ENCODE measurements around the gene PARD3.

Gene PARD3

GRCh38 chr10:34298346-34298818, 516.7 kb downstream of the PARD3 start:
- H3K36me3 ChIP-seq (ENCODE audit: insufficient read depth), result no peaks in the 10 kb centered on the region
- H3K79me2 ChIP-seq (ENCODE audit: insufficient read depth, low read depth), result no peaks in the 10 kb centered on the region
- no peak for TF ChIP-seq CTCF (conservative IDR thresholded peaks at IDR 0.05; ENCODE audit: low read depth, low read length)
- H3K9ac ChIP-seq, result no peak overlapping the region
- no peaks in the 10 kb centered on the region for H3K27me3 ChIP-seq (ENCODE audit: insufficient read depth, low read depth)
- no peak overlapping the region for H3K4me2 ChIP-seq
- no peak overlapping the region for H3K27ac ChIP-seq
- H3K4me3 ChIP-seq (IDR thresholded peaks at IDR 0.05; ENCODE audit: insufficient read depth, low read depth, low read length), result no peak overlapping the region
- no peaks in the 10 kb centered on the region for H4K20me1 ChIP-seq (ENCODE audit: insufficient read depth)
- H3K4me1 ChIP-seq (ENCODE audit: low read depth, poor library complexity, severe bottlenecking), result no peaks in the 10 kb centered on the region
- no peak overlapping the region for H2AFZ ChIP-seq (ENCODE audit: low read depth)

- H3K27ac ChIP-seq, result no peak overlapping the region
Observed at GRCh38 chr10:34297541-34298345, 517.4 kb downstream of the PARD3 start.

GRCh38 chr10:34295142-34295548, 520.0 kb downstream of the PARD3 start:
- Histone ChIP-seq H3K4me1 (ENCODE audit: low read depth, poor library complexity, severe bottlenecking) (no peaks in the 10 kb centered on the region), H3K27me3 (ENCODE audit: insufficient read depth, low read depth) (no peaks in the 10 kb centered on the region), H3K36me3 (ENCODE audit: insufficient read depth) (no peaks in the 10 kb centered on the region), H3K79me2 (ENCODE audit: insufficient read depth, low read depth) (no peaks in the 10 kb centered on the region), H3K4me2 (no peak overlapping the region), H4K20me1 (ENCODE audit: insufficient read depth) (no peaks in the 10 kb centered on the region), H3K4me3 (IDR thresholded peaks at IDR 0.05; ENCODE audit: insufficient read depth, low read depth, low read length) (no peak overlapping the region), H3K27ac (no peak overlapping the region), H2AFZ (ENCODE audit: low read depth) (no peak overlapping the region), H3K9ac (no peak overlapping the region)
- TF ChIP-seq CTCF (conservative IDR thresholded peaks at IDR 0.05; ENCODE audit: low read depth, low read length), result no peak

More at GRCh38 chr10:34297541-34298345, 517.4 kb downstream of the PARD3 start:
- Histone ChIP-seq H3K4me2 (no peak overlapping the region), H3K4me1 (ENCODE audit: low read depth, poor library complexity, severe bottlenecking) (no peaks in the 10 kb centered on the region), H3K9ac (no peak overlapping the region), H3K27me3 (ENCODE audit: insufficient read depth, low read depth) (no peaks in the 10 kb centered on the region), H3K36me3 (ENCODE audit: insufficient read depth) (no peaks in the 10 kb centered on the region), H3K79me2 (ENCODE audit: insufficient read depth, low read depth) (no peaks in the 10 kb centered on the region), H2AFZ (ENCODE audit: low read depth) (no peak overlapping the region), H3K4me3 (IDR thresholded peaks at IDR 0.05; ENCODE audit: insufficient read depth, low read depth, low read length) (no peak overlapping the region), H4K20me1 (ENCODE audit: insufficient read depth) (no peaks in the 10 kb centered on the region)
- no peak for TF ChIP-seq CTCF (conservative IDR thresholded peaks at IDR 0.05; ENCODE audit: low read depth, low read length)

GRCh38 chr10:34294137-34294536, 521.0 kb downstream of the PARD3 start:
- Histone ChIP-seq H3K27me3 (ENCODE audit: insufficient read depth, low read depth) (no peaks in the 10 kb centered on the region), H3K9ac (no peak overlapping the region), H2AFZ (ENCODE audit: low read depth) (no peak overlapping the region), H3K79me2 (ENCODE audit: insufficient read depth, low read depth) (no peaks in the 10 kb centered on the region), H3K4me2 (no peak overlapping the region), H3K36me3 (ENCODE audit: insufficient read depth) (no peaks in the 10 kb centered on the region), H4K20me1 (ENCODE audit: insufficient read depth) (no peaks in the 10 kb centered on the region), H3K4me1 (ENCODE audit: low read depth, poor library complexity, severe bottlenecking) (no peaks in the 10 kb centered on the region), H3K4me3 (IDR thresholded peaks at IDR 0.05; ENCODE audit: insufficient read depth, low read depth, low read length) (no peak overlapping the region), H3K27ac (no peak overlapping the region)
- no peak for TF ChIP-seq CTCF (conservative IDR thresholded peaks at IDR 0.05; ENCODE audit: low read depth, low read length)

Measured in KMS-11 (cell line).